Medulla oblongata (tissue), 1 donor: ENCODE data around the gene SMAD9.

Experiments used
- DNase-seq: peaks from one replicate; pipeline ENCODE4 v3.0.0-alpha.2; 2015; ENCODE audit errors: extremely low spot score

The SMAD9 gene

GRCh38 chr13:36817996-36818803 lies 101.8 kb downstream of the SMAD9 start:
- peak; percentile 30 for DNase-seq

- no peak for DNase-seq
These were observed 105.0 kb downstream of the SMAD9 start for GRCh38 chr13:36815062-36815461.

GRCh38 chr13:36814465-36814864 lies 105.6 kb downstream of the SMAD9 start:
- peak; percentile 55 for DNase-seq

- no peak for DNase-seq
These were observed 106.8 kb downstream of the SMAD9 start for GRCh38 chr13:36813225-36813624.

GRCh38 chr13:36807616-36808015 lies 112.4 kb downstream of the SMAD9 start:
- no peak for DNase-seq

- DNase-seq = peak; percentile 42
These were observed 113.9 kb downstream of the SMAD9 start for GRCh38 chr13:36806102-36806501.

GRCh38 chr13:36804588-36804987 lies 115.5 kb downstream of the SMAD9 start:
- DNase-seq = no peak

GRCh38 chr13:36801035-36801434 lies 119.0 kb downstream of the SMAD9 start:
- no peak for DNase-seq

GRCh38 chr13:36796052-36796451 lies 124.0 kb downstream of the SMAD9 start:
- DNase-seq = no peak

GRCh38 chr13:36795463-36795862 lies 124.6 kb downstream of the SMAD9 start:
- no peak for DNase-seq
